ENCODE data around the gene SNRNP70. TPM values are rescaled to one million over a fixed set of nuclear protein-coding genes. Genes with fewer than 3 reads are reported as not detected.

The SNRNP70 gene
- total and polyA plus RNA-seq, 2 of the 13 experiments (the other 11 are each of a cell fraction or from before 2014, with no cell fraction given) = 150 to 210 TPM

GRCh38 chr19:49085020-49085867, at the start of gene SNRNP70 (continued):
- TF ChIP-seq ZNF891 (CRISPR knock-in tag; IDR thresholded peaks at IDR 0.05) = peak; percentile 52; the same call in 1 of the 2 replicates
- peak; percentile 94 for TF ChIP-seq ZNF687 (CRISPR knock-in tag; IDR thresholded peaks at IDR 0.05)
- 0 out of 2 replicates have a peak, but pooled peaks have one; percentile 44 for TF ChIP-seq ARNTL (CRISPR knock-in tag; IDR thresholded peaks at IDR 0.05)
- TF ChIP-seq ATF1 (CRISPR knock-in tag; IDR thresholded peaks at IDR 0.05) = peak; percentile 61
- TF ChIP-seq STAG1 (CRISPR knock-in tag; IDR thresholded peaks at IDR 0.05) = no peak
- no peak for TF ChIP-seq SMARCE1 (IDR thresholded peaks at IDR 0.05; ENCODE audit: borderline replicate concordance)
- TF ChIP-seq ZNF75D (CRISPR knock-in tag; IDR thresholded peaks at IDR 0.05; ENCODE audit: borderline replicate concordance) = no peak
- TF ChIP-seq RERE (CRISPR knock-in tag; IDR thresholded peaks at IDR 0.05; ENCODE audit: low read depth) = 0 out of 2 replicates have a peak, but pooled peaks have one; percentile 31
- no peak for TF ChIP-seq ZNF720 (CRISPR knock-in tag; IDR thresholded peaks at IDR 0.05)
- TF ChIP-seq SP140L (CRISPR knock-in tag; IDR thresholded peaks at IDR 0.05; ENCODE audit: borderline replicate concordance) = no peak; the same call in 1 of the 2 replicates
- no peak for TF ChIP-seq CSRNP2 (CRISPR knock-in tag; conservative IDR thresholded peaks at IDR 0.05; ENCODE audit: low read depth)
- no peak for TF ChIP-seq NFE2 (CRISPR knock-in tag; IDR thresholded peaks at IDR 0.05)
- peak; percentile 66 for TF ChIP-seq MXD3 (CRISPR knock-in tag; IDR thresholded peaks at IDR 0.05)
- TF ChIP-seq MAFK (conservative IDR thresholded peaks at IDR 0.05 in 1 of 2, IDR thresholded peaks at IDR 0.05 in 1 of 2; ENCODE audit: low read length in 2 of 2) = no peak
- TF ChIP-seq CENPX (CRISPR knock-in tag; IDR thresholded peaks at IDR 0.05) = no peak
- TF ChIP-seq KLF13 (CRISPR knock-in tag; IDR thresholded peaks at IDR 0.05) = no peak
- no peak for TF ChIP-seq SP1 (IDR thresholded peaks at IDR 0.05)
- TF ChIP-seq SP1 (CRISPR knock-in tag; IDR thresholded peaks at IDR 0.05) = peak; percentile 87
- no peak for TF ChIP-seq KDM1A (CRISPR knock-in tag; IDR thresholded peaks at IDR 0.05)
